H7 (cell line): Measurements from ENCODE around the gene HPX. TPM values are rescaled to one million over a fixed set of nuclear protein-coding genes. Genes with fewer than 3 reads are reported as not detected.
A peak's percentile ranks its signal among the peaks of the same experiment; 100 is the strongest.

ENCODE experiments used
- DNase-seq: peaks from one replicate; pipeline ENCODE4 v3.0.0; 2012
- H3K27me3 ChIP-seq: 2 replicates; pipeline ENCODE4 v1.6.0; 2011; ENCODE audit warnings: mild to moderate bottlenecking, low read length; ENCODE audit not compliant: control insufficient read depth, insufficient read depth
- H3K36me3 ChIP-seq: replicated peaks from 2 replicates; pipeline ENCODE4 v1.5.1; 2011; ENCODE audit warnings: low read length; ENCODE audit not compliant: control insufficient read depth, insufficient read depth
- H3K4me3 ChIP-seq: 2 replicates; pipeline ENCODE4 v1.5.1; 2011; ENCODE audit warnings: low read depth, mild to moderate bottlenecking, control low read depth, low read length, moderate library complexity; ENCODE audit not compliant: insufficient read depth
- total RNA-seq: library from RNA; depleted of rRNA; stranded (reverse); fragments of >200 nt; shearing (Covaris generic); gene quantifications from 2 replicates; pipeline ENCODE4 v1.2.3, GENCODE V29; 2014

Gene HPX
- total RNA-seq, 1 experiment from 2014 or later, result 3.2 TPM

DNA sequence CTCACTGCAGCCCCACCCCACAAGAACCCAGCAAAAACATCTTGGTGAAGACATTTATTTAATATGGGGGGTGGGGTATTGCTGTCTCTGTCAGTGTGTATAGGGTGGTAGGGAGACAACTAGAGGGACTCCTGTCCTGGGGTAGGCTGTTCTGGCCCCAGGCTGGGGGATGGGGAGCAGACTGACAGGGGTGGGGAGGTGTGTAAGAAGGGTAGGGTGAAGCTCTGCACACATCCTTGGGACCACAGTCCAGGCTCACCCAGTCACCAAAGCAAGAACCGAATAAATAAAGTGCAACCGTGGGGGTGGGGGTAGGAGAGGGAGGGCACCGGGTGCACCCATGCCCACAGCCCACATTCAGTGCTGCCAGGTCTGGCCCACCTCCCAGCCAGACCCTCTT is 7.8 kb upstream of the HPX start:
- Histone ChIP-seq H3K36me3 (no peaks in the 10 kb centered on the region; the same call in none of the 2 replicates), H3K27me3 (no peaks in the 10 kb centered on the region), H3K4me3 (no peak overlapping the region)
- DNase-seq, result no peak

DNA sequence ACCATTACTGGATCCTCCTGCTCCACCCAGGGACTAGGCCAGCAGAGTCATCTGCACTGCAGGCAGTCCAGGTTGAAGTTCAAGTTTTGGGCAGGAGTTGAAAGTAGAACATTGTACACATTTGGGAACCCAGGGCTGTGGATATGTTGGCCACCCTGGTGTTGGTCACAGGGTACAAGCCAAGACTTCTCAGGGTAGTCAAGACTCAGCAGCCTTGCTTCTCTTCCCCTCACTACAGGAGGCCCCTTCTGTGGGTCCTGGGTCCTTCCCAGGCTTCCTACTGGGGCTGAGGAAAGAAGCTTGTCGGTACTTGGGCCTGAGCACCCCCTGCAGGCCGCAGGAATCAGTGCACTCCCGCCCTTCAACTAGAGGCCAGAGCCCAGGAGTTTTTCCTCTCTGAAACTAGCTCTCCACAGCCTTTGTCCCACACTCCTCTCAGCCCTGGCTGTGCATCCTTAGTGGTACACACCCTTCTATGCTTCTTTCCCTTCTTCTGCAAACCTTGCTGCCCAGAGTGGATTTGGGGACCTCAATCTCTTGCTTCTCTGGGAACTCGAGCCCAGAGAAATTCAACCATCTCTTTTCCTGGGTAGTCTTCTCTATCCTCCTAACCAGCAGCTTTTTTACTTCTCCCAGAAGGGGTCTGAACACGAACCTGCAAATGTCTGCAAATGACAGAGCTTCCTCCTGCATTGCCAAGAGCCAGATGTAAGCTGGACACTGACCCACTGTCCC is 2.6 kb upstream of the HPX start:
- Histone ChIP-seq H3K27me3 (no peaks in the 10 kb centered on the region; the same call in 1 of the 2 replicates), H3K36me3 (no peaks in the 10 kb centered on the region), H3K4me3 (no peak overlapping the region)
- DNase-seq, result peak; percentile 82

DNA sequence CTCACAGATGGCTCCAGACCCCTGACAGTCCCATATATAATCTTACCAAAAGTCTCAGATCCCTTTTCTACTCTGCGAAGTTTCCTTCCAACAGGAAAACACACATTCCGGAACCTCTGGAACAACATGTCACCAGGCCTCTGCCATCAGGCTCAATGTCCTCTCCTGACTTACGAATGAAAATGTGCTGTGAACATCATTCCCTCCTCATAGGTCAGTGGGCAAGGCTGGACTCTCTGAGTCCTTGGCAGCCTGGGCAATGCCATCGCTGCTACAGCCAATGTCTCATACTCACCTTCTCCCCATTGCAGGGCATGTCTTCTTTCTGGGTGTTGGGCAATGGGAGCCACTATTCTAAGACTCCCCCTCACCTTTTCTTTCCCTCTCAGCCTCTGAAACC is 1.7 kb upstream of the HPX start:
- H3K36me3 ChIP-seq, result no peaks in the 10 kb centered on the region
- no peak for DNase-seq
- H3K4me3 ChIP-seq, result no peak overlapping the region
- no peaks in the 10 kb centered on the region; the same call in 1 of the 2 replicates for H3K27me3 ChIP-seq

DNA sequence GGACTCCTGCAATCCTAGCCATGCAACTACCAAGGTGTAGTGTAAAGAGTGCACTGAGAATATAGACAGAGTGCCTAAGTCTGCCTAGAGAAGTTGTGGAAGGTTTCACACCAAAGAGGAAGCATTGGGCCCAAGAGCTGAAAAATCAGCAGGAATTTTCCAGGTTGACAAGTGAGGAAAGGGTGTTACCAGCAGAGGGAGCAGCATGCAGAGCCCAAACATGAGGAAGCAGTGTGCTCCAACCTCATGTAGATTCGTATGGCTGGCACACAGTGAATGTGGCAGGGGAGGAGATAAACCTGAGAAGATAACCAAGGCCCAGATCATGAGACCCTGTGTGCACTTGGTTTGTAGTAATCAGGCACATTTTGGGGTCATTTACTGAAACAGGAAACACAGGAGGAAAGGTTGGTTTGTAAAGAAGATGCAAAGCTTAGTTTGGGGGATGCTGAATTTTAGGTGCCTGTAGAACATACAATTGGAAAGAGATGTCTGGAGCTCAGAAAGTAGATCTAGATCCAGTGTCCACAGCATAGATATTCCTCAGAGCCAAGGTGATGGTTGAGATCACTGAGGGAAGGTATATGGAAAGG is 1.7 kb downstream of the HPX start:
- H3K36me3 ChIP-seq, result no peaks in the 10 kb centered on the region
- peak; percentile 64 for DNase-seq

DNA sequence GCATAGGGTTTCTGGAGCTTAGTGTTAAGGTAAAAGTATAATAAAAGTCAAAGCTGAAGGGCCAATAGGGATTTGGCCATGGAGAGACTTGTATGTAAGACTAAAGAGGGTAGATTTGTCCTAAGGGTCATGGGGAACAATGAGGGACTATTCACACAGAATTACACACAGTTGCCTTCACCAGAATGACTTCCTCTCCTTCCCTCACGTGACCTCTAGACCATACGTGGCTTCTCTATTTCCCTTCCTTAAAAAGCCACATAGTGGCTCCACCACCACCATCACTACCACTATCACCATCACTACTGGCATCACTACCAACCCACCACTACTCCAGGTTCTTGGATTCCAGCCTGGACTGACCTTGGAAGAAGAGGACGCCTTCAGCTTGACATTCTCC is 2.8 kb downstream of the HPX start:
- no peaks in the 10 kb centered on the region; the same call in 1 of the 2 replicates for H3K27me3 ChIP-seq

More for the DNA sequence above, 1.7 kb downstream of the HPX start:
- Histone ChIP-seq H3K27me3 (no peaks in the 10 kb centered on the region; the same call in 1 of the 2 replicates), H3K4me3 (no peak overlapping the region)

DNA sequence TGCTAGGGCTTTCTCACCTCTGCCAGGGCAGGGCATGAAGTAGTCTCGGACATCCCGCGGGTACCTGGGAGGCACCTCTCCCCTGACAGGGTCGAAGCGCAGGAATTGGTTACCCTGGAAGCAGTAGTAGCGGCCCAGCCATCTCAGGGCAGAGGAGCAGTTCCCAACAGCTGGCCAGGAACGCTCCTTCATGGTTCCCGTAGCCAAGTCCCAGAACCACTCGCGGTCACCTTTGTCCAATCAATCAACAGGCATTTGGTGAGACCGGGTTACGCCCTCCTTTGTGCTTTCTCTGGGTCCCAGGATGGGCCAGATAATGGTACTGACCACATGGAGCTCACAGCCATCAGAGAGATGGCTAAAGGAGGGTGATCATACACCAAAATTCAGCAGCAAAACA is 3.4 kb downstream of the HPX start:
- DNase-seq, result no peak
- Histone ChIP-seq H3K36me3 (no peaks in the 10 kb centered on the region), H3K4me3 (no peak overlapping the region), H3K27me3 (no peaks in the 10 kb centered on the region; the same call in 1 of the 2 replicates)

More for the DNA sequence above, 2.8 kb downstream of the HPX start:
- H3K36me3 ChIP-seq, result no peaks in the 10 kb centered on the region
- DNase-seq, result no peak
- H3K4me3 ChIP-seq, result no peak overlapping the region

DNA sequence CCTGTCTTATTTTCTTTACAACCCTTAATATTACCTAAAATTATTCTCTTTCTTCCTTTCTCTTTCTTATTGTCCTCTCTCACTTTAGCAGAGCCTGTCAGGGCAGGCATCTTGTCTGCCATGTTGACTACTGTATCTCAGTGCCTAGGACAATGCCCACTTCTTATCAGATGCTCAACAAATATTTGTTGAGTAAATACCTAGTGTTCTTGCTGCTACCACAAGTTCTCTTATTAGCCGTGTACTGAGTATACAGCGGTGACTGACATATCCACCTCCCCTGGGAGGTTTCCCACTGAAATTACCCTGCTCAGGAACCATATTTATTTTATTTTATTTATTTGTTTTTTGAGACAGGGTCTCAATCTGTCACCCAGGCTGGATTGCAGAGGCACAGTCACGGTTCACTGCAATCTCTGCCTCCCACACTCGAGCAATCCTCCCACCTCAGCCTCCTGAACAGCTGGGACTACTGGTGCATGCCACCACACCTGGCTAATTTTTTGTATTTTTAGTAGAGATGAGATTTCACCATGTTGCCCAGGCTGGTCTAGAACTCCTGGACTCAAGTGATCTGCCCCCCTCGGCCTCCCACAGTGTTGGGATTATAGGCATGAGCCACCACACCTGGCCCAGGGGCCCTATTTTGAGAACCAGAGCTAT is 6.7 kb downstream of the HPX start:
- Histone ChIP-seq H3K36me3 (no peaks in the 10 kb centered on the region), H3K4me3 (no peak overlapping the region), H3K27me3 (no peaks in the 10 kb centered on the region; the same call in 1 of the 2 replicates)
- DNase-seq, result no peak

DNA sequence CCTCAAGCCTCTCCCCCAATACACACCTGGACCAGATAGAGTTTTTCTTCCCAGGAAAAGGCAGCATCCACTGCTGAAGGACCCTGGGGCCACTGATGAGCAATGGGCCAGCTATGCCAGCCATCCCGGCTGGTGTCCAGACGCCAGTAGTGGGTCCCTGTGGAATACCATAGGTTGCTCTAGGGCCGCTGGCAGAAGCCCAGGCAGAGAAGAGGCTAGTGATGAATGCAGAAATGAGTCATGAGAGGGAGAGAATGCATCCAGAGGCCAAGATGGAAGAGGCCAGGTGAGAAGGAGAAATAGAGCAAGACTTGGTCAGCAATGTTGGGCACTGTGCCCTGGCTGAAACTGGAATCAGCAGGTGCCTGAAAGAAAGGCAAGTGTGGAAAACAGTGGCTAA is 8.9 kb downstream of the HPX start:
- Histone ChIP-seq H3K27me3 (no peaks in the 10 kb centered on the region; the same call in 1 of the 2 replicates), H3K4me3 (no peak overlapping the region), H3K36me3 (no peaks in the 10 kb centered on the region)
- no peak for DNase-seq

DNA sequence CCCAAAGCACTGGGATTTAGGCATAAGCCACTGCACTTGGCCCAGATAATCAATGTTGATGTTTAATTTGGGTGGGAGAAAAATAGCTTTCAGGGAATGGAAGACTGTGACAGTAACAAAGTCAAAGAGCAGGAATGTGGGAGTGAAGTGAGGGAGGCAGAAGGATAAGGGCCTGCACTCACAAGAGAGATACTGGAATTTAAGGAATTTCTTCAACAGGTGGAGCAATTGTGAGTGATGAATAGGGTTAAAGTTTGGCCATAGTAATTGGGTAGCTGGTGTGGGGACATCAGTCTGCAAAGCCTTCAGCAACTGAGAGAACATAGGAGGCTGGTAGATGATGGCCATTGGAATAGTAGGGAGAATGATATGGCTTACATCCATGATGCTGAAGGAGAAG is 13.3 kb downstream of the HPX start:
- H3K4me3 ChIP-seq, result no peak overlapping the region
- no peaks in the 10 kb centered on the region; the same call in 1 of the 2 replicates for H3K27me3 ChIP-seq
- DNase-seq, result peak; percentile 52
- H3K36me3 ChIP-seq, result no peaks in the 10 kb centered on the region

DNA sequence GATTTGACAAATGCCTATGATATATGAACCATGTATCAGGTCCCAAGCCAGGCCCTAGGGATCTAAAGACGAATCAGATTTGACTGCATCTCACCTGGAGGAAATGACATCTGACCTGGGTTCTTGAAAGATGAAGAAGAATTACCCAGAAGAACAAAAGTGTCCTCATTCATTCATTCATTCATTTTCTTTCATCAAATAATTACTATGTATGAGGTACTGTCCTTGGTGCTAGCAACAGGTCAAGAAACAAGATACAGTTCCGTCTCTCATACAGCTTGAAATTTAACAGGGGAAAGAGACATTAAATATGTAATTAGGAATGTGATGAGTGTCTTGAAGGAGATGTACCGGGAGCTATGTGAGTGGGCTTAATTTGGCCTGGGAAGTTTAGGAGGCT is 20.1 kb downstream of the HPX start:
- H3K27me3 ChIP-seq, result peaks cover 11% of the 10 kb centered on the region
- no peak for DNase-seq
- H3K36me3 ChIP-seq, result no peaks in the 10 kb centered on the region
- no peak overlapping the region for H3K4me3 ChIP-seq

DNA sequence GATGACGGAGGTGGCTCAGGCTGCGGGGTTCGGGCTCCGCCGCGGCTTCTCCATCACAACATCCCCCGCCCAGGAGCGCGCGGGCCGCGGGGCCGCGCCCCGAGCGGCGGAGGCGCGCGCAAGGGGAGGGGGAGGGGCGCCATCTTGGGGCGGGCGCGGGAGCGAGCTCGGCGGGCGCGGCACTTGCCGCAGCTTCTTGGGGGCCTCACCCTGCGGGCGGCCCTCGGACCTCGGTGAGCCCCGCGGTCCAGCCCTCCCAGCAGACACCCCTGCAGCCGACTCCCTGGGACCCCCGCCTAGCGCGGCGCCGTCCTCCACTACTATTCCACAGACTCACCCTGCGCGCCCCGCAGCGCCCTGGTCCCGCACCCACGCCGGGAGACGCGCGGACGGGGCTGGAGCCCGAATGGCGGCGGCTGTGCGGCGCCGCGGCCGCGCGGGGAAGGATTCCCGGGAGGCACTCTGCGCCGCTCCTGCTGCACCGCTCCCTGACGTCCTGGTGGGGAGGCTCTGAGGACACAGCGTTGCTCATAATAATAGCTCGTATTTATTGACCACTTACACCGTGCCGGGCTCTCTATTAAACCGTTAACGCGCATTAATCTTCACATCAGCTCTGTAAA is 21.7 kb downstream of the HPX start, which contains the start of gene APBB1:
Gene APBB1 (minus strand): TSS at position 86 of the 623 bp plus-strand sequence. CDS start 7,747 bp downstream, outside the sequence.
- Histone ChIP-seq H3K36me3 (no peaks in the 10 kb centered on the region; the same call in 1 of the 2 replicates), H3K27me3 (peaks cover 11% of the 10 kb centered on the region), H3K4me3 (peak within 1 kb of the TSS; percentile 82)
- peak; percentile 98 for DNase-seq

DNA sequence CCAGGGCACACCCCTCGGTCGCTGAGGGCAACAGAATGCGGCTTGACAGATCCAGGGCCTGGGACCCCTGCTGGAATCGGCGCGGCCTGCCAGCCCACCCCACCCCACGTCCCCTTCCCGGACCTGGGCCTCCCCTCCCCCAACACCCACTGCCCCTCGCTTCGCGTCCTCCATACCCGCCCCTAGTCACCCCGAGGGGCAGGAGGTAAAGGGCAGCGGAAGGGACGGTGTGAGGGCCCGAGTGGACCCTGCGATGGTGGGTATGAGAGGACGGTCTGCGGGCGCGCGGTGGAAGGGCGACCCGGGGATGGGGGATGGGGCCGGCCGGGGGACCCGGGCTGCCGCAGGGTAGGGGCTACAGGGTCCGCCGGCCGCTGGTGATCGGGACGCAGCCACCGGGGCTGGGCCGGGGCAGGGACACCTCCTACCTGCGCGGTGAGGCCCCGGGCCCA is 22.2 kb downstream of the HPX start:
- H3K36me3 ChIP-seq, result no peaks in the 10 kb centered on the region; the same call in 1 of the 2 replicates
- H3K27me3 ChIP-seq, result peaks cover 11% of the 10 kb centered on the region
- peak overlapping the region; percentile 82 for H3K4me3 ChIP-seq
- peak; percentile 86 for DNase-seq

DNA sequence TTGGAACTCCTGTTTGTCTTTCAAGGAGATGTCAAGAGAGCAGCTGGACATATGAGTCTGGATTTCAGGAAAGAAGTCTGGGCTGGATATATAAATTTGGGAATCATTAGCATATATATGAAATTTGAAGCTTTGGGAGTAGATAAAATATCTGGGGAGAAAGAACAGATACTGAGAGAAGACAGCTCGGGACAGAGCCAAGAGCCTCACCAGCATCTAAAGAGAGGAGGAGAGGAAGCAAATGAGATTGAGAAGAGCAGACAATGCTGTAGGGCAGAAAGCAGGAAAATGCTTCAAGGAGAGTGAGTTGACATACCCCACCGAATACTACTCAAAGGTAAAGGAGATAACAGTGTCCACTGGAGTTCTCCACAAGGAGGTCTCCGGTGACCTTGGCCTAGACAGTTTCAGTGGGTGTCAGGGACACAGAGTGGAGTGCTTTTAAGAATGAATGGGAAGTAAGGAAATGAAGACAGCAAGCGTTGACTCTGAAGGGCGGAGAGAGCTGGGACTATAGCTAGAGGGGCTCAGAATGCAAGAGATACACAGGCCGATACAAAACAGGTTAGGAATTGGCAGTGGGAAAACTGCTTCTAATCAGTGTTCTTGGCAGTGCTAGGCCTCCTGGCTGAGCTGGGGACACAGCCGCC is 22.8 kb downstream of the HPX start:
- no peak for DNase-seq
- H3K4me3 ChIP-seq, result peak overlapping the region; percentile 82
- H3K27me3 ChIP-seq, result peaks cover 11% of the 10 kb centered on the region
- H3K36me3 ChIP-seq, result no peaks in the 10 kb centered on the region; the same call in 1 of the 2 replicates

DNA sequence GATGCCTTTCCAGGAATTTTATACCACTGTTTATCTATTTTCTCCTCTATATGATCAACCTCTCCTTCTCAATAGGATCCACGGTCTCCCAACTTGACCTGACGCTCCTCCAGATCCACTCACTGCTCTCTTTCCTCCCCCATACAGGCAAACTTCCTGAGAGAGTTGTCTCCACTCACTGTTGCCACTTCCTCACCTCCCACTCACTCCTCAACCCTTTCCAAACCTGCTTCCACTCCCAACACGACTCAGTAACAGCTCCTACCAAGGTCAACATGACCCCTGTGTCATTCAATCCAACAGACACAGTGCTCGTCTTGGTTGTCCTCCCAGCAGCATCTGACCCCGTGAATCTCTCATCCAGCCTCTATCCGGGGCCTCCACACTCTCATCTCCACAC is 25.0 kb downstream of the HPX start:
- Histone ChIP-seq H3K27me3 (peaks cover 11% of the 10 kb centered on the region), H3K4me3 (no peak overlapping the region), H3K36me3 (no peaks in the 10 kb centered on the region; the same call in 1 of the 2 replicates)
- no peak for DNase-seq
